Left ventricle myocardium superior (tissue), 1 donor: ENCODE measurements around the gene DCC. TPM values are rescaled to one million over a fixed set of nuclear protein-coding genes. Genes with fewer than 3 reads are reported as not detected.

Source experiments
- ATAC-seq: fragments of 200-7000 bp; cut with Tn5 transposase; one replicate; pipeline ENCODE4 v1.9.1; 2020; ENCODE audit warnings: mild to moderate bottlenecking, moderate library complexity
- DNase-seq: peaks from one replicate; pipeline ENCODE4 v3.0.0-alpha.2; 2020
- intact Hi-C: fragments of 100-400 bp; cut with micrococcal nuclease; formaldehyde crosslinking; loops from one replicate; pipeline ENCODE4 v1.11.0; 2022
- total RNA-seq: library from RNA; stranded (reverse); fragmentation: NEBNext Ultra II Directional; extraction: Animal tissue kit (Norgen Biotek cat#: 25700); gene quantifications from one replicate; pipeline ENCODE4 v1.2.1, GENCODE V29; 2021
- donor health status: DM: no; HTN: yes; CAD: no; lungs with severe emphysema.

The DCC gene
- total RNA-seq, 1 donor from 2014 or later = not detected

DNA sequence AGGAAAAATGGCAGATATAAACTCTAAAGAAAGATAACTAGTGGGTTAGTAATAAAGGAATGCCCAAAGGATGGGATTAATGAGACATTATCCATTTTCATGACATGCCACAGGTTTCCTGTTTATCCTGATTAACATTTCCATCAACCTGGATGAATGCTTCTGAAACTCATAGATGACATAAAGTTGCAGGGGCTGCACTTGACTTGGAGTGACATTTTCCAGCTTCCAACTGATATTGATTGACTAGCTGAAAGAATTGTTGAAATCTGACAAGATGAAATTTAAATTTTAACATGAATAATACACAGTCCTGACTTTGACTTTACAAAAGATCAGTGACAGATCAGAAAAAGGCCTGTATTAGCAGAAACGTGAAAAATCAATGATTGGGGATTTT lies 214.2 kb downstream of the DCC start:
- intact Hi-C loops = no loop called here
- ATAC-seq (no peak), DNase-seq (no peak)

DNA sequence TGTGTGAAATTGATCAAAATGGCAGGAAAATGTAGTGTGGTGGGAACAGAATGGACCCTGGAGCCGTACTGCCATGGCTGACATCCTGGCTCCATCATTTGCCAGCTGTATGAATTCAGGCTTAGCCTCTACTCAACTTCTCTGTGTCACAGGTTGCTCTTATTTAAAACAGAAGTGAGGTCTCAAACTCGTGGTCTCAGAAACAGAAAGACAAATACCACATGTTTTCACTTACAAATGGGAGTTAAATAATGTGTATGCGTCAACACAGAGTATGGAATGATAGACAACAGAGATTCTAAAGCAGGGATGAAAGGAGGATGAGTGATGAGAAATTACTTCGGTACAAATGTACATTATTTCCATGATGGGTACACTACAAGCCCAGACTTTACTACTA lies 227.4 kb downstream of the DCC start:
- ATAC-seq (no peak), DNase-seq (no peak)
- intact Hi-C loops = no loop called here

DNA sequence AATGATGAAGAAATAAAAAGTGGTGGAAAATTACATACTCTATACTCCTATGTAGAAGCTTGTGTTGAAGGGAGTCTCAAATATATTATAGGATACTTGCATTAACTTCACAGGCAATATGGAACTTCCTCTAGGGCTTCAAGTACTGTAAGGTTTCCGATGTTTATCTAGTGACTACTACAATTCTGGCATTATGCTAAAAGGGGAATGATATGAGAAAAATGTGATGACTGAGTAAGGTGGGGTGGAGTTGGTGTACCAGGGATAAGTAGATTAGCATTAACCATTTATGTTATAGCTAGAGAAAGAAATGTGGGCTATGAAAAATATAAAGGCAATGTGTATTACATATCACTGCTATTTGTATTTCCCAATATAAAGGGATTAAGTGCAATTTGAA lies 229.5 kb downstream of the DCC start:
- DNase-seq (no peak), ATAC-seq (no peak)
- intact Hi-C loops = no loop called here

DNA sequence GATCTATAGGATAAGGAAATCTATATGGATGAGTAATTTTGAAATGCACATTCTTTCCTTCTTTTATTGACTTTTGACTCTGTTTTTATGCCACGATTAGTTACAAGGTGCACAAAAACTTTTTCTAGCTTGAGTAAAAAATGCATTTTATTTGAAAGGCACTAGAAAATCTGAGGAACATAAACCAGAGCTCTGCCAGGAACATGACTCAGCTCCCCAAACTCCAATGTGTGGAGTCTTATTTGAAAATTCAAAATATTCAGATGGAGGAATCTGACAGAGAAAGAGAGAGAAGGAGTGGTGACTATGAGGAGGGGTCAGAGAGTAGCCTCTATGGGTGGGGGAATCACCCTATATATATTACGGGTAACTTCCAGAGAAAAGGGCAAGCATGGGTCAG lies 231.0 kb downstream of the DCC start:
- no peak for ATAC-seq
- no peak for DNase-seq
- intact Hi-C loops = no loop called here

DNA sequence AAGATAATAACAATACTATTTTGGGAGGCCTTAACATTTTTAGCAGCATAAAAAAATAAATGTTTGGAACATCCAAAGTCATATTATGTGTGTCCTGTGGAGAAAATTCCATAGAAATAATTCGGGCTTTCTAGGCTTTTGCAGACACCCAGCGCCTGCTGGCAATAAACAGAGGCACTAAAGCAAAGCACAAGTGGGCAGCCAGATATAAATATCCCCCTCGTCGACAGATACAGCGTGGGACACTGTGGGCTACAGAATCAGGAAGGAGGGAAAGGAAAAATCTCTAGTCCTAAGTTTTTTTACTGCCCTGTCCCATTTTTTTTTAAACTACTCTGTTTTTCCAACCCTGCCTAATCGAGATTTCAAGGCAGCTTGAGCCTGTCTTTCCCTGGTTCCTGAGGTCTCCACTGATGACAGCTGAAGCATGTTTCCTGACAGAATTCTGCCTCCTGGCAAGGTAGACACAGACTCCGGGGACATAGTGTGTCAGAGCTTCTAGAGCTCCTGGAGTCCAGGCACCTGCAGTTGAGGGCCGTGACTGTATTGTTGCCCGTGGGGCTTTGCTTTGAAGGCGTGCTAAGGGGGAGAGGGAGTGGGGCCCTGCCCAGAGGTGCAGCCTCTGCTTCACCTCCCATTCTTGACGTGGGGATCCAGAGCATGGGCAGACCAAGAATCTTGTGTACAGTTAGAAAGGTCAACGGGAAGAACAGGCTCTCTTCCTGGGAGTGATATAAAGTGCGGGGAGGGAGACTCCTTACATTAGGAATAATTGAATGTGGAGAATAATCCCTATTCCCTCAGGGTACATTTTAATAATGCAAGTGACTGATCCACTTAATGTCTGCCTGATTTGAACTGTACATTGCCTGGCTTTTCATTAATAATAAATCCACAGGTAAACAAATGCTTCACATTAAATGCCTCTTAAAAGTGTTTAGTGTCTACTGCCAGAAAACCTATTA lies 232.3 kb downstream of the DCC start:
- DNase-seq (no peak), ATAC-seq (no peak)
- intact Hi-C loops = no loop called here

DNA sequence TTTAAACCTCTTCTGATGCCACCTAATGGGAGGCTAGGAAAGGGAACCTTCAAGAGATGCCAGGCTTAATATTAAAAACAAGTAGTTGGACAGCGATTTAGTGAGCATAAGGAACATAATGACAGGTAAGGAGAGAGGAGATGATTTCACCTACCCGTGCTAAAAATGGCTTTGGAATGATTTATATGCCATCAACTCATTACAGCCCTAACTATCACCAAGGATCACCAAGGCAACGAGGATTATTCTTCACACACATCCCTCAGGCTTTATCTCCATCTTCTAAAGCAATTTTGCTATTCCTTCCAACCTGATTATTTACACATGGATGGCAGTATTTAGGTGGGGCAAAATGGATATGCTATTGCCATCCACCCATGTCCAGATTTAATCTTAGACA lies 237.8 kb downstream of the DCC start:
- ATAC-seq (no peak), DNase-seq (no peak)
- intact Hi-C loops = no loop called here

DNA sequence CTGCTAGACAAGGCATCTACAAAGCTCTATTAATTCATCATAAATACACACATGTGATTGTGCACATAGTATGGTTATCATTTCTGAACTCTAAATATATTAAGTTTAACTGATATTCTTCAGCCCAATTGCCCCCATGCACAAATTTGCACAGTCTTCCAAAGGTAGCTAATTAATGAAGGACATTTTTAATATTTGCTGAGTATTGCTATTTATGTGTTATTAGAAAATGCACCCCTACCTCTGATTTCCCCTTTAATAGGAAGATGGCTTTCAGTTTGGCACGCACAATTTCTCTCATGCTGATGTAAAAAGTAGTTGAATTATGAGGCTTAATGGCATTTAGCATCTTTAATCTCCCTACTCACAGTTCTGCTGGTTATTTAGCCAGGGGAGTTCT lies 242.1 kb downstream of the DCC start:
- no peak for ATAC-seq
- intact Hi-C loops = no loop called here
- DNase-seq = no peak

DNA sequence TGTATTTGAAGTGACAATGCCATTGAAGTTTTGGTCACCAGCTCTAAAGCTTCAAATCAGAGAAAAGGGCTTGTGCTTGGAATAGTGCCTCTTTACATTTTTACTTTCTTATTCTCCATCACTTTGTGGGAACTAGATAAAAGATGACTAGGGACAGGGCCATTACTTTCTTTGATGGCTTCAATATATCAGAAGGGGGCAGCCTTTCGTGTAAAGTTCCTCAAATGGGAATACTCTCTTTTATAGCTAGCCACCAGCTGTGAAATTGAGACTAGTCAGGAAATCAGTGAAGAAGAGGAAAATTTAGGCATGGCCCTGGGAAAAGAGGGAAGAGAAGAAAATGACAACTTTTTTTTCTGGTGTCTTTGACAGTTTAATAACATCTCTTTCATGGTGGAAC lies 242.5 kb downstream of the DCC start:
- DNase-seq (no peak), ATAC-seq (no peak)
- intact Hi-C loops = no loop called here

DNA sequence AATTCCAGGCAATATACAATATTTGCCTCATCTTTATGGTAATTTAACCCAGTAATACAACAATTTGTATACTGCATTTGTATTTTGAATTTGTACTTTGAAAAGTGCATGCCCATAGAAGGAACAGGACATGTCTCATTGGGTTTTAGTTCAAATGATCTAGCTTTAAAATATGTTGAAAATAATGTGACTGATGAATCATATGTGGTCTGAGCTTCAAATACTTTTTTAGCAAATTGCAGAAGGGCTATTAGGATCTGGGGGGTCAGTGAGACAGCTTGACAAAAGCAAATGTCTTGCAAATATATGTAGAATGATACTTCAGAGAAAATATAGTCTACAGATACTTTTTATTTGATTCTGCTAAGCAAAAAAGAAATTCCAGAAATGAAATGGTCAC lies 248.9 kb downstream of the DCC start:
- ATAC-seq (no peak), DNase-seq (no peak)
- intact Hi-C loops = no loop called here

DNA sequence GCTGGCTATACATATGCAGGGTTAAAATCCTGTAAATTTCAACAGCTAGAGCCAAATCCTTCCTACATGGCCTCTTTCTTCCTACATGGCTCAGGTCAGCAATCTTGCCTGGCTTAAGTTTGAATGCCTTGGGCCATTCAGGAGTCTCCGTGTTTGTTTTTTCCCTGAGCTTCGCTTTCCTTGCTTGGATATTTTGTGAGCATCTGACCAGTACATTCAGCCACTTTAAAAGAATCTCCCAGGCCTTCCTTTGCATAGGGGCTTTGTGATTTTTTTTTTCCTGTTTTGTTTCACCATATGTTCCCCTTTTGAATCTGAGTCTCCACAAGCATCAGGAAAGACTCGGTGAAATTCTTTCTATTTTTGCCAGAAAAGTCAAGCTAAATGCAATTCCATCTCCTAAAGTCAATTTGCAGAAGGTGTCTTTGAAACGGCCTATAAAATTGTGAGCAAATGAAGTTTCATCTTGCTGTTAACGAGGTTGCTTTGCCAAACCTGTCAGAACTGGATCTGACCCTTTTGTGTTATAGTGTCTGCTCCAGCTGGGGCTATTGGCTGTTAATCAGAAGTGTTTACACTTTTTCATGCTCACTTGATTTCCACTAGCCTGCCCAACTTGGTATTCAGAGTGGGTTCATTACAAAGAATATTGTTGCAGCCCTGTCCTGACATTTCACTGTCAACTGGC lies 256.9 kb downstream of the DCC start:
- ATAC-seq = no peak
- intact Hi-C loops = no loop called here
- DNase-seq = no peak

DNA sequence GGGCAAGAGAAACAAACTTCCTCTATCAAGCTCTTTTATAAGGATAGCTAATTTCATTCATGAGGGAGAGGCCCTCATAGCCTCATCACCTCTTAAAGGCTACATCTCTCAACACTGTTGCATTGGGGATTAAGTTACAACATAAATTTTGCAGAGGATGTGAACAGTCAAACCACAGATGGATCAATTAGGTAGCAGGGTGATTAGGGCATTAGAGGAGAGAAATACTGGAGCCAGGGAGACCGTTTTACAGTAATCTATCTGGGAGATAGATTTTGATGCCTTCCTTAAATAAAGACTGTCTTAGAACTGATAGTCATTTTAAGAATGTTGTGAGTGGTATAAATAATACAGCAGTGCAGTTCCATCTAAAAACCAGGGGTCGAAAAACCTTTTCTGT lies 258.9 kb downstream of the DCC start:
- DNase-seq (no peak), ATAC-seq (no peak)
- intact Hi-C loops = no loop called here

DNA sequence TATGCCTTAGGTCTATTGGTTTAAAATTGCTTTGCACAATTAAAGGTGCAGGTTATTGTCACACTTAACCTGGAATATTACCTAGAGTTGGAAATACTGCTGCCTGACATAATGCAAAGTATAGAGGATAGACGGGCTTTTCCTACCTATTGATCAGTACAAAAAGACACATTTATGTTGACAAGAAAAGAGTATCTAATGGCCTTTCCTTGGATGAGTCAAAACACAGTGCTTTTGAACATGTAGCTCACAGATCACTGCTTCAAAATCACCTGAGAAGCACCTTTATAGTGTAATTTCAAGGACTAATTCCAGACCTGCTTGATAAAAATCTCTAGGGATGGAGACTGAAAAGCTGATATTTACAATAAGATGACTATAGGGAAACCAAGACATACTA lies 262.8 kb downstream of the DCC start:
- DNase-seq (no peak), ATAC-seq (no peak)
- intact Hi-C loops = no loop called here

DNA sequence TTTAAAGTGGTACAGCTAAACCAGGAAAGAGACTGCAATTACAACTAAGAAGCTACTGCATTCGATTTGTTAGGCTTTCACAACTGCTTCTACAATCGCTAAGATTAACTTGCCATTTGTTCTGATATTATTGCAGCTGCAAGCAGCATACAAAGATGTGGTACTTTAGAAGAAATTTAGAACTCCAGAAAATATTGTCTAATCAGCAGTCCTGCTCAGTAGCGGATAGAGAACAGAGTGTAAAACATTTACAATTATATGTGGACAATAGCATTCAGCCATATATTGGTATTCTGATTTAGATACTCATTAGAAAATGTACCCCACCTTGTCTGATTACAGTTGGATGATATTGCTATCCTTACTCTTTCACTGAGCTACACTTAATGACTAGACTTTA lies 265.3 kb downstream of the DCC start:
- ATAC-seq = no peak
- intact Hi-C loops = no loop called here
- no peak for DNase-seq

DNA sequence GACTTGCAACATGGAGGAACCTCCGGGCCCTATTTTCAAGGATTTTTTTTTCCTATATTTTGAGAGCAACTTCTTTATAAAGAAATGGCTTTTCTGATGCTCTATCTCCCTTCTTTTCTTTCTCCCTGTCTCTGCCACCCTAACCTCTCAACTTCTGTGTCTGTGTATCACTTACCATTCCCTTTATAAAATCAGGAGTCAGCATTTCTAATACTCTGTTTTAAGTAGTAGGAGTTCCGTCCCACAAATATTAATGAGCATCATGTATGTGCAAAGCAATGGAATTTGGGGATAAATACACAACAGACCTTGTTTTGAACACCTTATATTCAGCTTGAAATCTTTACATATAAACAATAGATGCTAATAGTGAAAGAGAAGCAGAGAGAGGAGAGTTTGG lies 268.0 kb downstream of the DCC start:
- no peak for DNase-seq
- ATAC-seq = no peak
- intact Hi-C loops = no loop called here

DNA sequence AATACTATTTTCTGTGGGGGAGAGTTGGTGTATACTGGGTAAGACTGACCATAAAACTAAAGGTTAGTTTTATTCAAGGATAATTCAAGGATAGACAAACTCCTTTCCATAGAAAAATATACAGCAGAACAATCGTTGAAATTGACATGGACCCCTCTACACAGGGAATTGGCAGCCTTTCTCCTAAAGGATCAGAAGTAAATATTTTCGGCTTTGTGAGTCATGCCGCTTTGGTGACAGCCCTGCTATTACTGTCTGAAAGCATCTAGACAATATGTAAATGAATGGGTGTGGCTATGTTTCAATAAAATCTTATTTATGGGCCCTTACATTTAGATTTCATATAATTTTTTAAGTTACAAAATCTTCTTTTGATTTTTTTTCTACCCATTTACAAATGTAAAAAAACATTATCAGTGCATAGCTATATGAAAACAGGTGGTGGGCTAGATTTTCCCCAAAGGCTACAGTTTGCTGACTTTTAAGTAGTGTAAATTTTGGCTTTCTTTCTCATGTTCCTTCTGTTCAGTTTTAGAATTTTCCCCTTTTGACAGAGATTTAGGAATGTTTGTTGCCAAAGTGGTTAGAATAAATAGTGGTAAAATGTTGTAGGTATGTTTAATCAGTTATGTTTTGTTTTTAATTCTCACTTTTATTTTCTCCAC lies 270.6 kb downstream of the DCC start:
- ATAC-seq (no peak), DNase-seq (no peak)
- intact Hi-C loops = no loop called here

DNA sequence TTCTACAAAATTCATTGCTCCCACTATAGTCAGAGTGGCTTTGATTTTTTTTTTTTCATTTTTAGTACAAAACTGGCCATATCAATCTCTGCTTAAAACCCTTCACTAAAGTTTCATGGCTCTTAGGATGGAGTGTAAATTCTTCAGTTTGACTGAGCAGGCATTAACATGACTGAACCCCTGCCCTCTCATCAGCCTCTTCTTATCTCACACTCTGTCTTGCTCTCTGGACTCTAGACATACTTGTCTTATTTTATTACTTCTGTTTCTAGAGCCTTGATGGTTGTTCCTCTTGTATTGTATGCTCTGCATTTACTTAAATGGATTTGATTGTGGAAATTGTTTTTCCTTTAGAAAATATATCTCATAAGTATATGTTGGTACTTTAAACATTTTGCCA lies 272.4 kb downstream of the DCC start:
- DNase-seq (no peak), ATAC-seq (no peak)
- intact Hi-C loops = no loop called here

DNA sequence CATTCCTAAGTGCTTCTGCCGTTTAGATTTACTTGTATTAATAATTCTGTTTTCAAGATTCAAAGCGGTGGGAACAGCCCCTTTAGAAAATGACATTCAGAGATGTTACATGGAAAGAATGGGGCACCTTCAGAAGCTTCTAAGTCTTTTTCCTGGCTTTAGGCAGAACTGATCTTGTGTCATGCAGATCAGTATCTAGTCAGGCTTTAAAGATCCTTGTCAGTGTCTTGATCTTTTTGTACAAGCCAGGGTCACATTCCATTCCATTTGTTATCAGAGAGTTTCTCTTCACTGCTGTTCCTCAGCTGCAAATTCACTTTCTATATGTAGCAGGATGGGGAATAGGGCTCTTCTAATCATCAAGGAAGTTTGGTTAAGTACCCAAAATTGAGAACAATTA lies 275.3 kb downstream of the DCC start:
- DNase-seq (no peak), ATAC-seq (no peak)
- intact Hi-C loops = no loop called here

DNA sequence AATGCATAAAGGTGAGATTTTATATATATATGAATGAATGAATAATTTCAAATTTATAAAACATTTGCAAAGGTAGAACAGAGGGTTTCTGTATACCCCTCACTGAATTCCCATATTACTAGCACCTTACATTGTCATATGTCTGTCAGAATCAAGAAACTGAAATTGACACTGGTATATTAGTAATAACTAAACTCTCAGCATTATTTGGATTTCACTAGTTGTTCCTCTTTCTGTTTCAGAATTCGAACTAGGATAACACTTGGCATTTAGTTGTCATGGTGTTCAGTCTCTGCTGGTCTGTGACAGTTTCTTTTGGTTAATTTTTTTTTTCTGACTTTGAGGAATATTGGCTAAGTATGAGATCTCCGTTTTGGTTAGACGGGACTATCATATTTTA lies 275.9 kb downstream of the DCC start:
- DNase-seq = no peak
- no peak for ATAC-seq
- intact Hi-C loops = no loop called here

DNA sequence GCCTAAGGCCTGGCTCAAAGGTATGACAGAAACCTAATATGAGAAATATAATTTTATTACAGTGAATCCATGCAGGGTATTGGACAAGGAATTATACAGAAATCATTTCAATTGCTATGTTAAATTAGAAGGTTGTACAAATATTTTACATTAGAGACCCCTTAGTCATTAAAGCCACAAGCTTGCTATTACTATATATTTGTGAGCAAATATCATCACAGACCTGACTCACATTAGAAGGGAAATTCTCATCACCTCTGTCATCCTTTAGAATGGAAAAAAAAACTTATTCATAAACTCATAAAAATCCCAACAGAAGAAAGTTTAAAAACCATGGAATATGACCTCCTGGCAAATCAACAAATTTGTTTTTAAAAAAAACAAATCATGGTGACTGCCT lies 277.9 kb downstream of the DCC start:
- ATAC-seq (no peak), DNase-seq (no peak)
- intact Hi-C loops = no loop called here

DNA sequence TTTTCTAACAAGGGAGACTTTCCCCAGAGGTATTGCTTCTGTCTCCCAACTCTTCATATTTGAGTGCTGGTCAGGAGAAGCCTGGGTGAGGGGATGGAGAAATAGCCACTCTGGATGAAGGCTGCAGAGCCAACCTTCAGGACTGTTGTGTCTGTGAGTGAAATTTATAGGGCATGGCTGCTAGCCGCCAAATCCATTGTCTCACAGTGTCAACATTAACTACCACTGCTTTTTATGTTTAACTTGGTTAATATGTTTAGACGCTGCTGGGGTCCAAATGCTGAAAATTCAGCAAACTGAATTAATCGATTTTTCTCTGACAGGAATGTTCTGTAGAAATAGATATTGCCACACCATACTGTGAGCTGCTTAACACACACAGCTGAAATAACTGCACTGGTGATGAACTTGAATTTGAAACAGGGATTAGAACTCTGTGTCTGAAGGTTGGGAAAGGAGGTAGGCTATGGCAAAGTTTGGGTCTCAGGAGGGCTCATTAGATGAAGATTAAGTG lies 281.0 kb downstream of the DCC start:
- ATAC-seq = no peak
- intact Hi-C loops = no loop called here
- DNase-seq = no peak
